AG08396 (cell line): ENCODE measurements around the gene MEGF11.

ENCODE experiments used
- DNase-seq: peaks from one replicate; pipeline ENCODE4 v3.0.0; 2012; ENCODE audit warnings: low spot score, mixed read lengths

The MEGF11 gene

DNA sequence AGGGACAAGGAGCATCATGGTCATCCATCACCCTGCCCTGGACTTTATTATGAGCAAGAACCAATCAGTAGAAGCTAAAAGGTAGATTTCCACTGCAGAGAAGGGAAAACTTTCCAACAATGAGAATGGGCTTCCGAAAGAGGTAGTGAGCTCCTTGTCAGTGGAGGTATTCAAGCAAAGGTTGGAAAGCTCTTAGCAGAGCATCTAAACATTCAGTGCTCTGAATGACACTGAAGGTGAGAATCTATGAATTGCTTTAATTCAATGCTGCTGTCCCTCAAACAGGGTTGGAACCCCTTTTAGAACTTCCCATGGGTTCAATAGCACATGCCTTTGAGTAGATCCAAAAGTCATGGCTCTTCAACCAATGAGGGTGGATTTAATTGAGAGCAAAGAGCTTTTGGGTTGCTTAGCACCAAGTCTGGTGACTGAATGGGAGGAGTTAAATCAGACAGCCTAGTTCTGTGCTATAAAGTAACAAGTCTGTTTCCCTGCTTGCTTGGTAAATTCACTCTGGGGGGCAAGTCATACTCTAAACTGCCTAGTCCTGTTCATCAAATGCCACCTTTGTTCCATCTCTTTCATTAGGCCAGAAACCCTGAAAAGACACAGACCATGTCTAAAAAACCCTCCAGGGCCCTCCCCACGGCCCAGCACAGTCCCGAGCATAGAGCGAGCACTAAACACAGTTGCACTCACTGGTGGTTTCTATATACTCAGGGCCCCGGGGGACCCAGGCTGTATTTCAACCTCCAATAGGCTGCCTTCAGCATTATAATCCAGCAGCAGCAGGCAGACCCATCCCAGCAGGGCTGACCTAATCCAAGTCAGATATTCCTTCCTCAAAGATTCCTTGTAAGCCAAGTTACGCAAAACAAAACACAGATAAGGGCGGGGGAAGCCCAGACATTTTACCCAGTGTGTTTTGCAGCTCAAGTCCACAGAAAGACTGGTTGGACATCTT lies 161.2 kb downstream of the MEGF11 start:
- no peak for DNase-seq

GRCh38 chr15:66089509-66089908 lies 164.0 kb downstream of the MEGF11 start:
- no peak for DNase-seq

GRCh38 chr15:66089049-66089448 lies 164.5 kb downstream of the MEGF11 start:
- DNase-seq: no peak

GRCh38 chr15:66085128-66085527 lies 168.4 kb downstream of the MEGF11 start:
- DNase-seq: no peak

- no peak for DNase-seq
Observed at GRCh38 chr15:66084704-66085103, 168.8 kb downstream of the MEGF11 start.

DNA sequence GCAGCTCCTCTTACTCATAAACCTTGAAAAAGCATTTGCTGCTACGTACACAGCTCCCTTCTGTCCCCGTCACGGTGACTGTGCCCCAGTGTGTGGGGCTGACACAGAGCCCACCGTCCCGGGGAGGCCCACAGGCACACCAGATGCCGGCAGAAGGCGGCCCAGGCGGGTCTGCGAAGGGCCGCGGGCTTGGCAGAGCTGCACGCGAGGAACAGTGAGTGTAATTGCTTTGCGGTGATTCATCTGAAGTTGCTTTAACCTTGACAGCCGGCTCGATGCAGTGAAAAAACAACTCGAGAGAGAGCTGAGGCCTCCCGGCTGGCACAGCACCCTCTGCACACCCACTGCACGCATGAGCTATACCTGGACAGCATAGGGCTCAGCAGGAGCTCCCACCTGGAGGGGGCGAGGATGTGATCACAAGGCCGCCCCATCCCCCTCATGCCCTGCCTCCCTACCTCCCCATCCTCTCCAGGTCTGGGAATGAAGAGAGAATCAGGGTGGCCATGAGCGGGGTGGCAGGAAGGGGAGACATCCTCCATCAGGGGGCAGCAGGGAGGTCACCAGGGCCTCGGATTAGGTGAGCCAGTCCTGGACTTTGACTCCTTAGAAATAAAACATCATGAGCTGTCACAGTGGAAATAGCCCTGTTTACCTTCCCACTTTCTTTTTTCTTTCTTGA lies 172.7 kb downstream of the MEGF11 start:
- DNase-seq: peak; percentile 62

DNA sequence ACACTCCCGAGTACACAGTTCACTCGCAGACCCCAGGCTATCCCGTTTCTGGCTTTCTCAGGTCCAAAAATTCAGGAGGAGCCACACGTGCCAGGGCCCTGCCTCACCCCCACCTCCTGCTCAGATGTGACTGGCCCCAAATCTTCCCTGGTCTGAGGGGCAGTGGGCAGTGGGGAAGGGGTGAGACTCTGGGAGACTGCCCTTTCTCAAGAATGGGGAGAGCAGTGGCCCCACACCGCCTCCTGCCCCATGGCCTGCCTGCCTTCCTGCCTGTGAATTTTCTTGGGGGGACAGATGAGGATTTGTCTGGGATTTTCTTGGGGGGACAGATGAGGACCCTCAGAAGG lies 174.6 kb downstream of the MEGF11 start:
- no peak for DNase-seq

DNA sequence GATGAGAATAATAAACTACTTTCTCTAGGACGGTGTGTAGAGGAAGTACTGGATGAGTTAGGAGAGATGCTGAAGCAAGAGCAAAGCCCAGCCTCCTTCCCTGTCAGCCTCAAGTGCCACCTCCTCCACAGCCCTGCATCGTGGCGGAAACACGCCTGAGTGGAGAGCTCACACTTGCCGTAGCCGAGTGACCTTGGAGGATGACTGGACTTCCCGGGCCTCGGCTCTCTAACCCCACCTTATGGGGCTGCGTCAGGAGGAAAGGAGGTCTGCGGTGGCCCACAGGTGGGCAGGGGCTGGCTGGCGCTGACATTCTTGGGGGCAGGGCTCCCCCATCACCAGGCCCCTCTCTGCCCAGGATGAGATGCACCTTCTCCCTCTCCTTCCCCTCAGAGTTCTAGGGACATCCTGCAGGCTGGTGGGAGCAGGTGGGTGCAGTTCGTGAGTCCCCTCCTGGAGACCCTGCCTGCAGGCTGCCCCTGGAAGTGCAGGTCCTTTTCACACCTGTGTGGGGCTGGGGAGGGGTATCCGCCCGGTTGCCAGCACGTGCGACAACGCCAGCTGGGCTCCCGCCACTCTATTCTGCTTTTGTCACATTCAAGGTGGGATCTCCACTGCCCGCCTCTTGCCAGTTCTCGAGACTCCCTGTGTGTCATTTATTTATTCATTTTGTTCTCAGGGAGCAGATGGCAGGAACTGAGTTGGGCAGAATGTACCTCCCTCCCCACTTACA lies 175.2 kb downstream of the MEGF11 start:
- DNase-seq: no peak

- DNase-seq: no peak
Observed at GRCh38 chr15:66077320-66077663, 176.3 kb downstream of the MEGF11 start.

DNA sequence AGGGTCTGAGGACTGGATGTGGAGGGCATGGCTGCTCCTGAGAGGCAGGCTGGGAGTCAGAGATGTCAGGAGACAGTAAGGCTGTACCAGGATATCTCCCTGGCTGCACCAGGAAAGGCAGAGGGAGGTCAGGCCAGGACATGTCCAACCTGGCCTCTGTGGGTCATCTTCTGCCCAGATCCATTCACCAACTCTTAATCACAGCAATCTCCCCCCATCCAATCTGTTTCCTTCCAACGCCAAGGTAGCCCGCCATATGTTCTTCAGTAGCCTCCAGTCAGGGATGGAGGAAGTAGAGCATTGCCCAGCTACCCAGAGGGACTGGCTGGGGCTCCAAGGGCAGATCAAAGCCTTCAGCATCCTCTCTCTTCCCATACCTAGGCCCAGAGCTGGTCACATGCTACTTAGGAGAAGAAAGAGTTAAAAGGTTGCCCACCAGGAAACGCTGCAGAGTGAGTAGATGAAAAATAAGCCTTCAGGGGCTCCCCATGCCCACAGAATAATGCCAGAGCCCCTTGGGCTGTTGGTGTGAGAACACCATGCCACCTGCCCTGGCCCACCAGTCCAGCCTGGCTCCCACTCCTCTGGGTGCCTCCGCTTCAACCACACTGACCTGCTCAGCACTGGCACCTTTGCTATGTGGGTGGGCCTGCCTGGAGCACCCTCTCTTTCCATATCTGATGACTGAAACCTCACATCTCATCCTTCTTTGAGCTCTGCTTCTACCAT lies 176.8 kb downstream of the MEGF11 start:
- DNase-seq: no peak

DNA sequence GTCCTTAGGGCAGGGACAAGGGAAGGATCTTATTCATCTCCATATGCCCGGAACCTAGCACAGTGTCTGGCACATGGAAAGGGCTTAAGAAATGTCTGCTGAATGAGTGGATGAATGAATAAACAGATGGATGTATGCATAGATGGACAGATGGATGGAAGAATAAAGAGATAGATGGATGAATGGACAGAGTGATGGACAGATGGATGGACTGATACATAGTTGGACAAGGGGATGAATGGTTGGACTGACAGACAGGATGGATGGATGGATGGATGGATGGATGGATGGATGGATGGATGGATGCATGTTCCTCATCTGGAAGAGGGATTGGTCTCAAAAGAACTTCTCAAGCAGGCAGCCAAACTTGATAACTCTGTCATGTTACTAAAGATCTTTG lies 177.6 kb downstream of the MEGF11 start:
- DNase-seq: no peak

DNA sequence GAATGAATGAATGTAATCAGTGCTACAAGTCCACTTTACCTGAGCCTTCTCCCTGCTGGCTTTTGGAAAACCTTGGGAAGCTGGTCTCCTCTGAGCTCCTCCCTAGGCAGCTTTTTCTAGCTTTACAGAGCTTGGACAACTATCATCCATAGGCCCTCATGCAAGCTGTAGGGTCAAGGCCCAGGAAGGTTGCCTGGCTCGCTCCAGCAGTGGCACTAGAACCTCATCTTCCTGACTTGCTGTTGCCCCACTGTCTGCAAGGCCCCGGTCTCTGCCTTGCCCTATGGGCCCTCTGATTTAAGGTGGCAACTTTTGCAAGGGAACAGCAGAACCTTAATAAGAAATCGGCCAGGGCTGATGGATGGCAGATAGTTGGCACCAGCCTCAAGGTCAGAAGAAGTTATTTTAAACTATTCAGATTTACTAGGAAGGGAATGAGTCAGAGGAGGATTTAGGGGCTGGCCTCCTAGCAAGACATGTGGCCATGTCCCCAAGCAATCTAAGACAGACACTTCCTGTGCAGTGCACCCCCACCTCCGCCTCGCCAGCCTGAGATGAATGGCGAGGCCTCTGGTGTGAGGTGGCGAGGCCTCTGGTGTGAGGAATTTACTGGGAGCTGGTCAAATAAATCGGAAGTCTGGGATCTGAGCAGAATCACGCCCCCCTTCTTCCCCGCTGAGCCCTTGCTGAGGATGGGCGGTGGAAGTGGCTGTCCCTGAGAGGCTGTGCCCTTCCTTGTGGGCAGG lies 180.8 kb downstream of the MEGF11 start:
- no peak for DNase-seq

DNA sequence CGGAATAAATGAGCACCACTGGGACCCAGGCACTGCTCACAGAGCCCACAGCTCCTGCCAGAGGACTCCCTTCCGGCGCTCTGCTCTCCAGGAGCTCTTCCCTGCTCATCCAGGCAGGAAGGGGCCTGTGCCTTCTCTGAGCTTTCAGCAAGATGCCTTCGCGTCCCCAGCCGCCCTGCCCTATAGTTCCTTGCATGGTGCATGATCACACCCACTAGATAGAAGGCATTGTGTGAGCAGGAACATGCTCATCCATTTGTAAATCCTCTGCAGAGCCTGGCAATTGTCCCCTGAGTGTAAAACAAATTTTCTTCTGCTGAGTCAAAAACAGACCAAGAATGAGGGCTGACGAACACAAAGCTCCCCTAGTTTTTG lies 181.6 kb downstream of the MEGF11 start:
- no peak for DNase-seq

GRCh38 chr15:66071160-66071920 lies 182.2 kb downstream of the MEGF11 start:
- no peak for DNase-seq

GRCh38 chr15:66070220-66070934 lies 183.2 kb downstream of the MEGF11 start:
- no peak for DNase-seq

- no peak for DNase-seq
Observed at GRCh38 chr15:66069751-66070150, 183.8 kb downstream of the MEGF11 start.

DNA sequence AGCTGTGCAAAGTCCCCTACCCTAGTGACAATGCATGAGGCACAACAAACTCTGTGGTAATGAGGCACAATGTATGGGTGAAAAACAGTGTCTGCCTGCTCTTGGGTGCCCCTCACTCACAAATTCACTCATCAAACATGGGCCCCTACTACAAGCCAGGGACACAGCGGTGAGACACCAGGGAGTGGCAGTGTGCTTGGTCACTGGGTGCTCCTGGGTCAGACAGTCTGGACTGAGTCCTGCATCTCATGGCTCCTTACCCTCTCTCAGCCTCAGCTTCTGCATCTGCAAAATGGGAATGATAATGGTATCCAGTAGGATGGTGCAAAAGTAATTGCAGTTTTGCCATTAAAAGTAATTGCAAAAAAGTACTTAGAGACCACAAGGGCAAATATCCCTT lies 184.7 kb downstream of the MEGF11 start:
- DNase-seq: no peak

GRCh38 chr15:66067687-66068086 lies 185.9 kb downstream of the MEGF11 start:
- DNase-seq: no peak

GRCh38 chr15:66066481-66066880 lies 187.1 kb downstream of the MEGF11 start:
- DNase-seq: no peak

GRCh38 chr15:66066005-66066404 lies 187.5 kb downstream of the MEGF11 start:
- no peak for DNase-seq
